Measurements from ENCODE around the gene RPS13.
"Not testable (repeated sequence)": the region's sequence is repeated elsewhere in the genome, so short reads cannot be mapped to it uniquely, and the experiment has no call there.

RPS13 gene

GRCh38 chr11:17077520-17078401 is at the start of gene RPS13:
TSS of gene RPS13 (minus strand) at chr11:17077667. CDS start at chr11:17077641, 26 bp downstream.
- DNase-seq: peak; percentile 99

- no peak for DNase-seq
Observed at GRCh38 chr11:17121981-17122380, 44.5 kb upstream of the RPS13 start.

- no peak for DNase-seq
Observed at GRCh38 chr11:17117262-17117661, 39.8 kb upstream of the RPS13 start.

- no peak for DNase-seq
Observed at GRCh38 chr11:17116117-17116516, 38.6 kb upstream of the RPS13 start.

- DNase-seq: not testable (repeated sequence)
Observed at GRCh38 chr11:17107745-17108144, 30.3 kb upstream of the RPS13 start.

- DNase-seq: not testable (repeated sequence)
Observed at GRCh38 chr11:17105404-17106040, 28.1 kb upstream of the RPS13 start.

GRCh38 chr11:17102462-17102861 is 25.0 kb upstream of the RPS13 start:
- DNase-seq: no peak

GRCh38 chr11:17098658-17099057 is 21.2 kb upstream of the RPS13 start:
- DNase-seq: no peak

- DNase-seq: no peak
Observed at GRCh38 chr11:17098038-17098437, 20.6 kb upstream of the RPS13 start.

GRCh38 chr11:17085976-17086375 is 8.5 kb upstream of the RPS13 start:
- DNase-seq: not testable (repeated sequence)

GRCh38 chr11:17077240-17077519 is 287 bp downstream of the RPS13 start:
- DNase-seq: no peak

GRCh38 chr11:17076517-17077239 is 789 bp downstream of the RPS13 start:
- DNase-seq: no peak

GRCh38 chr11:17075506-17075905 is 2.0 kb downstream of the RPS13 start:
- no peak for DNase-seq

- DNase-seq: no peak
Observed at GRCh38 chr11:17073370-17074027, 4.0 kb downstream of the RPS13 start.

GRCh38 chr11:17067417-17067816 is 10.1 kb downstream of the RPS13 start:
- DNase-seq: no peak

GRCh38 chr11:17066691-17067090 is 10.8 kb downstream of the RPS13 start:
- no peak for DNase-seq

GRCh38 chr11:17063171-17064002 is 14.1 kb downstream of the RPS13 start:
- no peak for DNase-seq

GRCh38 chr11:17051146-17051545 is 26.3 kb downstream of the RPS13 start:
- DNase-seq: not testable (repeated sequence)

GRCh38 chr11:17048491-17048890 is 29.0 kb downstream of the RPS13 start:
- not testable (repeated sequence) for DNase-seq

GRCh38 chr11:17046690-17047089 is 30.8 kb downstream of the RPS13 start:
- no peak for DNase-seq

- DNase-seq: no peak
Observed at GRCh38 chr11:17036666-17037658, 40.5 kb downstream of the RPS13 start.
